UCSD-AML1 (cell line): Measurements from ENCODE around the gene IFI27L1.

ENCODE experiments used
- DNase-seq: peaks from one replicate; lab custom pipeline; 2025; ENCODE audit not compliant: unreplicated experiment; lab: John Stamatoyannopoulos, UW

The IFI27L1 gene

DNA sequence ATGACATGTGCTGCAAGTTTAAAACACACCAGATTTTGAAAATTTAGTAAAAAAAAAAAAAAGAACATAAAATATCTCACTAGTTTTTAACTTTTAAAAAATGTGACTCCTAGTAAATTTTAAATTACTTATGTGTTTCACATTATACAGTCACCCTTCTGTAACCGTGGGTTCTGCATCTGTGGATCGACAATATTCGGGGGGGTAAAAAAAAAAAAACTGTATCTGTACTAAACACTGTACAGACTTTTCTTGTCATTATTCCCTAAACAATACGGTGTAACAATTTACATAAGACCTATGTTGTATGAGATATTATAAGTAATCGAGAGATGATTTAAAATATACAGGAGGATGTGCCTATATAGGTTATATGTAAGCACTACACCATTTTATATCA lies 3.3 kb upstream of the IFI27L1 start:
- DNase-seq = no peak

GRCh38 chr14:94079891-94080620 lies 1.1 kb upstream of the IFI27L1 start:
- DNase-seq = no peak

- no peak for DNase-seq
These were observed 293 bp downstream of the IFI27L1 start for GRCh38 chr14:94081386-94081820.

DNA sequence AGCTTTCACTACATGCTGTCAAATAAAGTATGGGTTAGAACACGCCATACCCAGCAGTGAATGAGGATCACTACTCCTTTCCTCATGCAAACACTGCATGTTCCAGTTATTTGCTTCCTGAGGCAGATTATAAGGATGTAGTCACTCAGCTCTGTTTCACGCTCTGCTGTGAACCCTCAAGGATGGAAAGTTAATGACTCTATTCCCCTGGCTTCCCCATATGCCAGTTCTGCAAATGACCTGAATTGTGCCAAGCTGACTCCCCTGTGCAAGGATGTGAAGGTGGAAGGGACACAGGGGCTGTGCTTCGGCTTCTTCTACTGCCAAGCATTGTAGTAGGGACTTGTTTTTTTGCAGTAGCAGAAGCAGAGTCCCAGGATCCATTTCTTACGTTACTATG lies 6.8 kb downstream of the IFI27L1 start:
- no peak for DNase-seq

DNA sequence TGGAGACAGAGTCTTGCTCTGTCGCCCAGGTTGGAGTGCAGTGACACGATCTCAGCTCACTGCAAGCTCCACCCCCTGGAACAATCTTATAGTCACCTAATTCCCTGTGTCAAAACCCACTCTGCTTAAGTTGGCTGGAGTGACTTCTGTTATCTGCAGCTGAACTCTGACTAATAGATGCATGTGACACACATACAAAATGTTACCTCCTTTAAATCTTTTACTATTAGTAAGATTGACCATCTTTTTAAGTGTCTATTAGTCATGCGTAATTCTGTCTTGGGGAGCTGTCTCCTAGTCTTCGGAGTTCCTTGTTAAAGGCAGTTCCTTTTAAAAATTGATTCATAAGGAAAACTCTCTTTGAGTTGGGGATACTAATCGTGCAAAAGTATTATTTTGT lies 7.4 kb downstream of the IFI27L1 start:
- no peak for DNase-seq

GRCh38 chr14:94089479-94089878 lies 8.4 kb downstream of the IFI27L1 start:
- no peak for DNase-seq

- no peak for DNase-seq
These were observed 12.3 kb downstream of the IFI27L1 start for GRCh38 chr14:94093418-94093817.

- DNase-seq = no peak
These were observed 16.0 kb downstream of the IFI27L1 start for GRCh38 chr14:94097091-94097490.

DNA sequence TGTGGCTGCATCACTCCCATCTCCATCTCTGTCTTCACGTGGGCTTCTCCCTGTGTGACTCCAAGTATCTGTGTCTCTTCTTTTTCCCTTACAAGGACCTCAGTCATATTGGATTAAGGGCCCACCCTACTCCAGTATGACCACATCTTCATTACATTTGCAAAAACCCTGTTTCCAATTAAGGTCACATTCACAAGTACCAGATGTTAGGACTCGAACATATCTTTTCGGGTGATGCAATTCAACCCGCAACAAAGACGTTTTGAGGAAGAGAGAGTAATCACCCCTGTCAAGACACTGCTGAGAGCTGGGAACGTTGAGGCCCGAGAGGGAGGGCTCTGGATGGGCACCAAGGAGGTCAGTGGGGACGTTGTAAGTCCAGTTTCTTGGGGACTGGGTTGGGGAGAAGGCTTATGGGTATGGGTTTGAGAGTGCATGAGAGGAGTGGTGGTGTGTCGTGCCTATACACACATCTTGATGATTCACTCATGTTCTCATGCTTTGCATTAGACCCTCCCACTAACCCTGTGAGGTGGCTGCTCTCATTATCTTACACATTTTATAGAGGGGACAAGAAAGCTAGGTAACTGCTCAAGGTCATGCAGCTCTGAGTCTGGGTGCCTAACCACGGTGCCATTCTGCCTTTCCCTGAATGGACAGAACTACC lies 17.3 kb downstream of the IFI27L1 start:
- no peak for DNase-seq

GRCh38 chr14:94099006-94099405 lies 17.9 kb downstream of the IFI27L1 start:
- no peak for DNase-seq

DNA sequence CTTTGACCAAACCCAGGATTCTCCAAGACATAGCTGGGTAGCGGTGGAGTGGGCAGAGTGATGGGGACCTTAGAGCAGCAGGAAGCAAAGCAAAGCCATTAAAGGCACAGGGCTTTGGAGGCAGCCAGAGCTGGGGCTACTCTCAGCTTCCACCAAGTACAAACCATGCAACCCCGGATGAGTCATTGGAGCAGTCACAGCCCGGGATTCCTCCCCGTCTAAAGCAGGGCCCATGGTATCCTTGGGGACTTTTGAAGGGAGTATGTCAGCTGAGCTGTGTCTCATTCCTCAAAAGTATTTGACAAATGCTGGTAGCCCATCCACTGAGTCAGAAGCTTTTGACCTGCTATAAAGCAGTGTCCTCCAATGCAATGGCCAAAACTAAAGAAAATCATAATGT lies 19.7 kb downstream of the IFI27L1 start:
- DNase-seq = no peak

DNA sequence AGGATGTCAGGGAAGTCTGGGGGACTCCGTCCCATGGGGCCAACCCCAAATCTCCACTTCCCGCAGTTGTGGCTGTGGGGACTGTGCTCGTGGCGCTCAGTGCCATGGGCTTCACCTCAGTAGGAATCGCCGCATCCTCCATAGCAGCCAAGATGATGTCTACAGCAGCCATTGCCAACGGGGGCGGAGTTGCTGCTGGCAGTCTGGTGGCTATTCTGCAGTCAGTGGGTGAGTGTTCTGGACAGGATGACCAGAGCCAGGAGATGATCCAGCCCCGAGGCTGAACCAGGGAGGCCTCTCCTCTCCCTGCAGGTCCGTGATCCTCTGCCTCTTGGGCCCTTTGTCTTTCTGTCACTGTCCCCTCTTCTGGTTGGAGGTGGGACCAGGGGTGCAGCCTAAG lies 20.6 kb downstream of the IFI27L1 start:
- DNase-seq = no peak

GRCh38 chr14:94102768-94103482 lies 21.8 kb downstream of the IFI27L1 start:
- DNase-seq = no peak

- DNase-seq = no peak
These were observed 22.5 kb downstream of the IFI27L1 start for GRCh38 chr14:94103554-94104150.

DNA sequence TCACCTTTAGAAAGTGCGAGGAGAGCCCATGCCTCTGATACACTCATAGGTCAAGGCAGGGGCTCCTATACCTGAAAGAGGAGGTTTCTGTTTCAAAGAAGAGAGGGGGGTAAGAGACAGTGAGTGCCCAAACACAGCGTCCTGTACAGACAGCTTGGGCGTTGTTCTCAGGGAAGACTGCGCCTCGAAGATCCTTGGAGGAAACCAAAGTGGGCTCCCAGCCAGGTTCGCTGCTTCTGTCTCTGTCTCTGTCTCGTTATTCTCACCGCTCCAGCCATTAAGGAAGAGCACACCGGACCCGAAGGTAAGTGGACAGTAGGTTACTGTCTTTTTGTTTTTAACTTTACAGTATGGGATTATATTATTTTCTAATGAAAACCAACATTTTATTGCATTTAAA lies 23.6 kb downstream of the IFI27L1 start:
- DNase-seq = no peak

DNA sequence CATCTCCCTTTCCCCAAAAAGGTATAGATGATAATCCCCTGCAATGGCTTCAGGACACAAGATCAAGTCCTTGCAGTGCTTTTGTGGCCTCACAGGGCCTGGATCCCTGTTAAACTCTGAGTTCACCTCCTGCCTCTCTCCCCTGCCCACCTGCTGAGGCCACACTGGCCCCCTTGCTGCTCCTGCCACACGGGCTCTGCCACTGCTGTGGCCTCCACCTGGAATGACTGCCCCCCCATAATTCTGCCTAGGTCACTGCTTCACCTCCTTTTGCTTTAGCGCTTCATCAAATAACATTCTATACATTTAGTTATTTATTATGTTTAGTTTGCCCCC lies 28.8 kb downstream of the IFI27L1 start:
- DNase-seq = no peak

DNA sequence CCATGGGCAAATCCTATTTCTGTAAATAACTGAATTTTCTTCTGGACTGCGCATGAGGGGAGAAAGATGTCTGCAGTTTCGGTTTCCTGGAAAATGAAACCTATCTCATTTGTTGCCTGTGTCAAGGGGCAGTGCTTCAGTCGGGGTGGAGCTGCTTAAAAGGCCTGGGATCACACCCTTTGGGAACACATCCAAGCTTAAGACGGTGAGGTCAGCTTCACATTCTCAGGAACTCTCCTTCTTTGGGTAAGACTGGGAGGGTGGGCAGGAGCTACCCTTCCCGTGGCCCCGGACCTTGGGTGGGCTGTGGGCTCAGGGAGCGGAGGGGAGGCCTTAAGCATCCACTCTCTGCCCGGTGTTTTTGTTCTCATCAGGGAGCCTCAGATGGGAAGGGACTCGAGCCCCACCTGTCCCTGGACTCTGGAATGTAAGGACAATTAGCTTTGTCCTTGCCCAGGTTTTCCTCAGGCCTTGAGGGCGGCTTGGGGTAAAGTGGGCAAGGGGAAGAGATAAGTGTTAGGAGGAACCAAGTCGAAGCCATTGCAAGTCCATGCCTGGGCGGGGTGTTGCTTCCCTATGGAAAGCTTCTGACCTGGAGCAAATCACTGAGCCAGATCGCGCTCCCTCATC lies 29.6 kb downstream of the IFI27L1 start, which contains the start of gene IFI27:
Gene IFI27, plus strand, starts transcription at position 185 of the 630 bp plus-strand sequence.
- DNase-seq = peak; percentile 50

DNA sequence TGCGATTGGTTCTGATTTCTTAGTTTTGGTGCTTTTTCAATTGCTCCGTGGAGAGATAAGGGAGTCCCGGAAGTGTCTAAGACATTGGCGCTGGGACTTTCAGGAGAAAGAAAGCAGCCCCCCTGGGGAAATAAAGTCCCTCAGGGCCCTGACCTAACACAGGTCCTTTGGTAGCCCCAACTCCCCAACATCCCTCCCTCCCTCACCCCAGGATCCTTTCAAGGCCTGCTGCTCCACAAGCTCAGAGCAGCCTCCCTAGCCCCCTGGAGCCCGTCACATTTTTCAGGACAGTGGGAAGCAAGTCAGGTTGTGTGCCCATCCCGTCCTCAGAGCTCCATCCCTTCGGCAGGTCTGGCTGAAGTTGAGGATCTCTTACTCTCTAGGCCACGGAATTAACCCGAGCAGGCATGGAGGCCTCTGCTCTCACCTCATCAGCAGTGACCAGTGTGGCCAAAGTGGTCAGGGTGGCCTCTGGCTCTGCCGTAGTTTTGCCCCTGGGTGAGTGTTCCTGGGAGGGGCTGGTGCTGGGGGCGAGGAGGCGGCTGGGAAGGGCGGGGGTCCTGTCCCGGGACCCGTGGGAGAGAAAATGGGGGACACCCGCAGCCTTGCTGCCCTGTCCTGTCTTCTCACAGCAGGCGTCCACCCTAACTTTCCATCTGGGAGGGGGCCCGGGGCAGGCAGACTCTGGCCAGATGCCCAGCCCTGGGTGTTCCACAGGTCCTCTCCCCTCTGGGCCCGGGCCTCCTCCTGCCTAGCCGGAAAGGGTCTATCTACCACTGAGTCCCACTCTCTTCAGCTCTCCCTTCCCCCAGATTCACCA lies 30.4 kb downstream of the IFI27L1 start:
- no peak for DNase-seq

DNA sequence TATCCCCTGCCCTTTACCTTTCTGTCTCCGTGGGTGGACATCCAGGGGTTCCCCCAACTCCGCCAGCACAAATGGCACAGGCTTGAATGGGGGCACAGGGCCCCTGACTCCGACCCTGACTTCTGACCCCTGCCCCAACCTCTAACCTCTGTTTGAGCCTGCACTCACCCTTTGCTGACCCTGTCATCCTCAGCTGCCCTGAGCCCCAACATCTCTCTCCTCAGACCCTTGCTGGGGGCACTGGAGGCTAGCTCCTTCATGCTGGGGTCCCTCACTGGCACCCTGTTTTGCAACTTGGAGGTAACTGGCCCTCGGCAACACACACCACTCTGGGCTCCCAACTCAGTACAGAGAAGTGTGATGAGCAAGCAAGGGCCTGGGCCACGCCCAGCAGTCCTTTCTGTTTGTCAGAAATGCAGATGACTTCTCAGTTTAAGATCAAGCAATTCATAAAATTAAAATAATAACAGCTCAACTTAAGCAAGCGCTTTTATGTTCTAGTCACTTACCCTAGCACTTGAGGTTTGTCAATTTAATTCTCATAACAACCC lies 31.5 kb downstream of the IFI27L1 start:
- DNase-seq = no peak

DNA sequence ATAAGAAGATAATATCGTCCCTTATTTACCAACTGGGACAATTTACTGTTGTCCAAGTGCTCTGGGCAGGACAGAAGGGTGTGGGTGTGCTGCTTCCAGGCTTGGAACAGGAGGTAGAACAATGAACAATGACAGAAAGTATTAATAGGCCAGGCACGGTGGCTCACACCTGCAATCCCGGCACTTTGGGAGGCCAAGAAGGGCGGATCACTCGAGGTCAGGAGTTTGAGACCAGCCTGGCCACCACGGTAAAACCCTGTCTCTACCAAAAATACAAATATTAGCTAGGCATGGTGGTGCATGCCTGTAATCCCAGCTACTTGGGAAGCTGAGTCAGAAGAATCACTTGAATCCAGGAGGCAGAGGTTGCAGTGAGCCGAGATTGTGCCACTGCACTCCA lies 32.0 kb downstream of the IFI27L1 start:
- DNase-seq = no peak
